HEK293T (cell line): ENCODE results near the gene ODAD3.

Experiments used
- BHLHE40 ChIP-seq: fragments of 450-650 bp; IDR thresholded peaks from 2 replicates; pipeline ENCODE4 v1.6.1; 2016; ENCODE audit warnings: mild to moderate bottlenecking, moderate library complexity, borderline replicate concordance
- ELF4 ChIP-seq: fragments of 450-650 bp; IDR thresholded peaks from 2 replicates; pipeline ENCODE4 v1.6.1; 2017; ENCODE audit warnings: antibody characterized with exemption
- FOXA1 ChIP-seq: fragments of 450-650 bp; IDR thresholded peaks from 2 replicates; pipeline ENCODE4 v1.6.1; 2016; ENCODE audit warnings: mild to moderate bottlenecking
- FOXK2 ChIP-seq: fragments of 450-650 bp; IDR thresholded peaks from 2 replicates; pipeline ENCODE4 v1.6.1; 2016; ENCODE audit warnings: mild to moderate bottlenecking
- FOXM1 ChIP-seq: fragments of 450-650 bp; IDR thresholded peaks from 2 replicates; pipeline ENCODE4 v1.6.1; 2017; ENCODE audit warnings: mild to moderate bottlenecking, borderline replicate concordance
- L3MBTL2 ChIP-seq: fragments of 450-650 bp; conservative IDR thresholded peaks from 2 replicates; pipeline ENCODE4 v1.6.1; 2016; ENCODE audit warnings: mild to moderate bottlenecking
- LEF1 ChIP-seq: fragments of 450-650 bp; IDR thresholded peaks from 2 replicates; pipeline ENCODE4 v1.6.1; 2017; ENCODE audit warnings: mild to moderate bottlenecking, borderline replicate concordance
- SP1 ChIP-seq: fragments of 450-650 bp; IDR thresholded peaks from 2 replicates; pipeline ENCODE4 v1.6.1; 2017
- SUZ12 ChIP-seq: fragments of 450-650 bp; IDR thresholded peaks from 2 replicates; pipeline ENCODE4 v1.6.1; 2016; ENCODE audit warnings: mild to moderate bottlenecking
- TARDBP ChIP-seq: fragments of 450-650 bp; IDR thresholded peaks from 2 replicates; pipeline ENCODE4 v1.6.1; 2016
- ZNF384 ChIP-seq: fragments of 450-650 bp; IDR thresholded peaks from 2 replicates; pipeline ENCODE4 v1.6.1; 2016
- TF ChIP-seq, protein P1 (sequence below): fragments of 450-650 bp; IDR thresholded peaks from 2 replicates; pipeline ENCODE4 v1.6.1; 2016

- TF ChIP-seq SP1: no peak
- no peak for TF ChIP-seq SUZ12
- TF ChIP-seq BHLHE40: no peak
- TF ChIP-seq, protein P1, sequence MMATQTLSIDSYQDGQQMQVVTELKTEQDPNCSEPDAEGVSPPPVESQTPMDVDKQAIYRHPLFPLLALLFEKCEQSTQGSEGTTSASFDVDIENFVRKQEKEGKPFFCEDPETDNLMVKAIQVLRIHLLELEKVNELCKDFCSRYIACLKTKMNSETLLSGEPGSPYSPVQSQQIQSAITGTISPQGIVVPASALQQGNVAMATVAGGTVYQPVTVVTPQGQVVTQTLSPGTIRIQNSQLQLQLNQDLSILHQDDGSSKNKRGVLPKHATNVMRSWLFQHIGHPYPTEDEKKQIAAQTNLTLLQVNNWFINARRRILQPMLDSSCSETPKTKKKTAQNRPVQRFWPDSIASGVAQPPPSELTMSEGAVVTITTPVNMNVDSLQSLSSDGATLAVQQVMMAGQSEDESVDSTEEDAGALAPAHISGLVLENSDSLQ: no peak
- TF ChIP-seq FOXM1: no peak
- no peak for TF ChIP-seq L3MBTL2
- TF ChIP-seq ZNF384: no peak
- TF ChIP-seq LEF1: no peak
- no peak for TF ChIP-seq ELF4
- TF ChIP-seq TARDBP: no peak
- TF ChIP-seq FOXA1: no peak
- no peak for TF ChIP-seq FOXK2
Measured at GRCh38 chr19:11377756-11378155, 57.2 kb downstream of the ODAD3 start.
